HepG2 (cell line): ENCODE results near the gene SLC22A23. TPM values are rescaled to one million over a fixed set of nuclear protein-coding genes. Genes with fewer than 3 reads are reported as not detected.

Source experiments
- ATAC-seq: fragments of 200-7000 bp; cut with Tn5 transposase; 3 replicates; pipeline ENCODE4 v1.9.1; 2020; ENCODE audit warnings: mild to moderate bottlenecking, moderate library complexity
- BruUV-seq: library from RNA; stranded (reverse); fragments of 400-500 nt; replicated peaks from 2 replicates; lab custom pipeline; 2021; lab: Mats Ljungman, UMichigan
- CTCF ChIA-PET: fragments of 300-600 bp; formaldehyde crosslinking; extraction: SDS; loops from one replicate; lab custom pipeline; 2021; ENCODE audit warnings: low total read pairs, inconsistent platforms, low intra/inter-chr PET ratio; lab: Yijun Ruan, JAX
- POLR2A ChIA-PET: fragments of 350-600 bp; sonication (Branson Sonifier 250); formaldehyde crosslinking; loops from one replicate; lab custom pipeline; 2020; ENCODE audit warnings: antibody characterized with exemption, inconsistent platforms; lab: Yijun Ruan, JAX
- DNase-seq: peaks from one replicate; pipeline ENCODE4 v3.0.0-alpha.2; 2015; ENCODE audit warnings: low spot score
- FAIRE-seq: peaks from 3 replicates; lab custom pipeline; 2011; peaks lifted over from hg19 to GRCh38; lab: Jason Lieb, UNC
- H2AFZ ChIP-seq: one replicate; pipeline ENCODE4 v1.6.1; 2011; ENCODE audit warnings: low read length, inconsistent platforms
- H3K27ac ChIP-seq: fragments of 300-600 bp; 3 replicates; pipeline ENCODE4 v1.8.0; 2011; ENCODE audit warnings: mixed run types, mild to moderate bottlenecking, mixed read lengths, low read length, inconsistent platforms; ENCODE audit not compliant: insufficient read depth; ENCODE audit errors: extremely low read length
- H3K27me3 ChIP-seq, 2 experiments: fragments of 200-600 bp in 1 of 2; 2 replicates in 1 of 2; 3 replicates in 1 of 2; pipeline versions ENCODE4 v1.6.0 to v1.8.0; 2011; ENCODE audit warnings: low read length in 2 of 2, mild to moderate bottlenecking in 2 of 2, moderate library complexity in 2 of 2, inconsistent platforms in 1 of 2; ENCODE audit not compliant: insufficient read depth in 2 of 2, control insufficient read depth in 1 of 2
- H3K36me3 ChIP-seq, 2 experiments: fragments of 200-600 bp in 1 of 2; replicated peaks in 1 of 2; 2 replicates in 1 of 2; 3 replicates in 1 of 2; pipeline versions ENCODE4 v1.5.1 to v1.8.0; 2011; ENCODE audit warnings: low read length in 2 of 2, inconsistent platforms in 1 of 2; ENCODE audit not compliant: insufficient read depth in 2 of 2, control insufficient read depth in 1 of 2
- H3K4me1 ChIP-seq: 2 replicates; pipeline ENCODE4 v1.5.1; 2012; ENCODE audit warnings: low read length, inconsistent platforms; ENCODE audit not compliant: insufficient read depth
- H3K4me2 ChIP-seq: 2 replicates; pipeline ENCODE4 v1.6.0; 2011; ENCODE audit warnings: low read depth, low read length, inconsistent platforms
- H3K4me3 ChIP-seq, 3 experiments: fragments of 200-600 bp in 1 of 3; sonication (generic), shearing (Covaris generic) in 1 of 3; replicated peaks in 1 of 3; 2 replicates each; pipeline ENCODE4 v1.5.1; 2011 to 2016; ENCODE audit warnings: low read length in 3 of 3, inconsistent platforms in 2 of 3, low read depth in 2 of 3, mild to moderate bottlenecking in 2 of 3, control low read depth in 1 of 3, mixed read lengths in 1 of 3; ENCODE audit not compliant: insufficient read depth in 1 of 3
- H3K79me2 ChIP-seq: one replicate; pipeline ENCODE4 v1.6.1; 2011; ENCODE audit warnings: low read length, inconsistent platforms; ENCODE audit not compliant: insufficient read depth
- H3K9ac ChIP-seq: 2 replicates; pipeline ENCODE4 v1.6.0; 2011; ENCODE audit warnings: mild to moderate bottlenecking, low read depth, low read length, inconsistent platforms; ENCODE audit not compliant: insufficient read depth
- H3K9me3 ChIP-seq: 2 replicates; pipeline ENCODE4 v1.5.1; 2012; ENCODE audit warnings: mild to moderate bottlenecking, low read length
- H4K20me1 ChIP-seq: 2 replicates; pipeline ENCODE4 v1.6.0; 2011; ENCODE audit warnings: inconsistent platforms, mild to moderate bottlenecking, low read length, moderate library complexity; ENCODE audit not compliant: insufficient read depth
- AKAP8 ChIP-seq: sonication (generic); formaldehyde crosslinking; IDR thresholded peaks from 2 replicates; pipeline ENCODE4 v1.5.1; 2020; ENCODE audit warnings: mild to moderate bottlenecking, missing genetic modification reagents
- ARNTL ChIP-seq: sonication (generic); formaldehyde crosslinking; IDR thresholded peaks from 2 replicates; pipeline ENCODE4 v1.4.0; 2020; ENCODE audit warnings: mild to moderate bottlenecking, missing genetic modification reagents
- CEBPB ChIP-seq: IDR thresholded peaks from 2 replicates; pipeline ENCODE4 v1.6.1; 2011; ENCODE audit warnings: low read depth, low read length, improper control_type of control experiment, borderline replicate concordance
- E2F5 ChIP-seq: sonication (generic); formaldehyde crosslinking; conservative IDR thresholded peaks from 2 replicates; pipeline ENCODE4 v1.4.0; 2020; ENCODE audit warnings: missing genetic modification reagents
- EZH2 ChIP-seq: conservative IDR thresholded peaks from 2 replicates; pipeline ENCODE4 v1.6.1; 2012; ENCODE audit warnings: mild to moderate bottlenecking, low read depth, low read length, moderate library complexity
- GFI1 ChIP-seq: sonication (generic); formaldehyde crosslinking; IDR thresholded peaks from 2 replicates; pipeline ENCODE4 v1.5.0; 2020; ENCODE audit warnings: missing genetic modification reagents, mild to moderate bottlenecking, borderline replicate concordance
- HDAC2 ChIP-seq: sonication (generic); formaldehyde crosslinking; IDR thresholded peaks from 2 replicates; pipeline ENCODE4 v1.4.0; 2020; ENCODE audit warnings: missing genetic modification reagents
- HOXA9 ChIP-seq: sonication (generic); formaldehyde crosslinking; IDR thresholded peaks from 2 replicates; pipeline ENCODE4 v1.8.1; 2022; ENCODE audit warnings: missing genetic modification reagents, mild to moderate bottlenecking, moderate library complexity, borderline replicate concordance
- KLF15 ChIP-seq: sonication (generic); formaldehyde crosslinking; IDR thresholded peaks from 2 replicates; pipeline ENCODE4 v1.8.1; 2023; ENCODE audit warnings: borderline replicate concordance, mild to moderate bottlenecking, inconsistent platforms, missing genetic modification reagents, mixed read lengths
- NFE2 ChIP-seq: sonication (generic); formaldehyde crosslinking; IDR thresholded peaks from 2 replicates; pipeline ENCODE4 v1.4.0; 2020; ENCODE audit warnings: missing genetic modification reagents
- SRF ChIP-seq: IDR thresholded peaks from 2 replicates; pipeline ENCODE4 v1.6.1; 2011; ENCODE audit warnings: mild to moderate bottlenecking, low read depth, low read length, moderate library complexity
- ZNF121 ChIP-seq: sonication (generic); formaldehyde crosslinking; IDR thresholded peaks from 2 replicates; pipeline ENCODE4 v1.5.0; 2020; ENCODE audit warnings: mild to moderate bottlenecking, missing genetic modification reagents
- ZNF563 ChIP-seq: sonication (generic); formaldehyde crosslinking; IDR thresholded peaks from 2 replicates; pipeline ENCODE4 v1.8.0; 2022; ENCODE audit warnings: mild to moderate bottlenecking, moderate library complexity, missing genetic modification reagents
- WGBS: methylation state at CpG from one replicate; pipeline ENCODE4 v1.1.6; 2017; ENCODE audit warnings: low lambda C conversion rate; 5-methylcytosine and 5-hydroxymethylcytosine counted together
- in situ Hi-C: cut with HindIII; loops from 2 replicates; pipeline ENCODE4 v1.10.0; 2017; ENCODE audit warnings: low pct_unique_long_range_greater_than_20kb; ENCODE audit not compliant: extremely low pct_ligation_motif_present
- intact Hi-C: fragments of 100-400 bp; cut with micrococcal nuclease; formaldehyde crosslinking; loops from one replicate; pipeline ENCODE4 v1.10.0; 2022; ENCODE audit not compliant: unreplicated experiment
- polyA plus RNA-seq, 8 experiments: library from polyadenylated mRNA; depleted of rRNA in 3 of 8; stranded (reverse) in 7 of 8; unstranded in 1 of 8; fragments of >200 nt; fragmentation: Illumina TruSeq in 4 of 8; extraction: Trizol in 4 of 8; gene quantifications; 2 replicates each; pipeline versions ENCODE4 v1.2.1 to v1.2.3, GENCODE V29; 2011 to 2016; ENCODE audit warnings: low read depth in 4 of 8, missing spikeins in 1 of 8, mixed read lengths in 1 of 8; ENCODE audit not compliant: insufficient read depth in 1 of 8
- total RNA-seq, 5 experiments: library from RNA; depleted of rRNA; stranded (reverse); fragments of >200 nt; fragmentation: Illumina TruSeq; extraction: Trizol; gene quantifications; 2 replicates each; pipeline ENCODE4 v1.2.3, GENCODE V29; 2016; ENCODE audit warnings: low read depth in 1 of 5
- TF ChIP-seq, protein P1 (sequence below): sonication (generic); formaldehyde crosslinking; IDR thresholded peaks from 2 replicates; pipeline ENCODE4 v1.5.0; 2020; ENCODE audit warnings: mild to moderate bottlenecking, missing genetic modification reagents
- TF ChIP-seq, protein P2 (sequence below): sonication (generic); formaldehyde crosslinking; IDR thresholded peaks from 2 replicates; pipeline ENCODE4 v1.4.0; 2020; ENCODE audit warnings: missing genetic modification reagents
- TF ChIP-seq, protein P3 (sequence below): sonication (generic); formaldehyde crosslinking; IDR thresholded peaks from 2 replicates; pipeline ENCODE4 v1.4.0; 2020; ENCODE audit warnings: missing genetic modification reagents

Gene SLC22A23
- total and polyA plus RNA-seq, 2 of the 13 experiments (the other 11 are each of a cell fraction or from before 2014, with no cell fraction given) = 11.8 to 17.5 TPM

DNA sequence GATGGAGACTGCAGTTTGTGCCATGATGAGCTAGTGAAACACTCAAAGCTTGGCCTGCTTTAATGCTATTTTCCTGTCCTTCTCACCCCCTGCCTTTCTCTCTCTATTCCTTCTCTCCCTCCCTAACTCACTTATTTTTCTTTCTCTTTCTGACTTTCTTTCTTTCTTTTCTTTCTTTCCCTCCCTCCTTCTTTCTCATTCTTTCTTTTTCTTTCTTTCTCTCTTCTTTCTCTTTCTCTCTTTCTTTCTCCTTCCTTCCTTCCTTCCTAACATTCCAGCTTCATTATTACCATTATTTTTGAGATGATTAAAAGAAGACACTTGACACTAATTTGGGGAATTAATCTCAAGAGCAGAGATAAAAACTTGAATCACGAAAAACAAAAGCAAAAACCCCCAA lies 39.5 kb upstream of the SLC22A23 start:
- TF ChIP-seq, protein P1, sequence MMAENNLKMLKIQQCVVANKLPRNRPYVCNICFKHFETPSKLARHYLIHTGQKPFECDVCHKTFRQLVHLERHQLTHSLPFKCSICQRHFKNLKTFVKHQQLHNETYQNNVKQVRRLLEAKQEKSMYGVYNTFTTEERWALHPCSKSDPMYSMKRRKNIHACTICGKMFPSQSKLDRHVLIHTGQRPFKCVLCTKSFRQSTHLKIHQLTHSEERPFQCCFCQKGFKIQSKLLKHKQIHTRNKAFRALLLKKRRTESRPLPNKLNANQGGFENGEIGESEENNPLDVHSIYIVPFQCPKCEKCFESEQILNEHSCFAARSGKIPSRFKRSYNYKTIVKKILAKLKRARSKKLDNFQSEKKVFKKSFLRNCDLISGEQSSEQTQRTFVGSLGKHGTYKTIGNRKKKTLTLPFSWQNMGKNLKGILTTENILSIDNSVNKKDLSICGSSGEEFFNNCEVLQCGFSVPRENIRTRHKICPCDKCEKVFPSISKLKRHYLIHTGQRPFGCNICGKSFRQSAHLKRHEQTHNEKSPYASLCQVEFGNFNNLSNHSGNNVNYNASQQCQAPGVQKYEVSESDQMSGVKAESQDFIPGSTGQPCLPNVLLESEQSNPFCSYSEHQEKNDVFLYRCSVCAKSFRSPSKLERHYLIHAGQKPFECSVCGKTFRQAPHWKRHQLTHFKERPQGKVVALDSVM (CRISPR knock-in tag) = no peak
- TF ChIP-seq KLF15 (CRISPR knock-in tag) (no peak), E2F5 (no peak), NFE2 (CRISPR knock-in tag) (no peak), ZNF121 (no peak), HDAC2 (CRISPR knock-in tag) (no peak), ZNF563 (CRISPR knock-in tag) (no peak), ARNTL (CRISPR knock-in tag) (no peak), CEBPB (no peak), HOXA9 (CRISPR knock-in tag) (no peak), SRF (no peak), AKAP8 (CRISPR knock-in tag) (no peak), EZH2 (no peak), GFI1 (no peak)
- TF ChIP-seq, protein P2, sequence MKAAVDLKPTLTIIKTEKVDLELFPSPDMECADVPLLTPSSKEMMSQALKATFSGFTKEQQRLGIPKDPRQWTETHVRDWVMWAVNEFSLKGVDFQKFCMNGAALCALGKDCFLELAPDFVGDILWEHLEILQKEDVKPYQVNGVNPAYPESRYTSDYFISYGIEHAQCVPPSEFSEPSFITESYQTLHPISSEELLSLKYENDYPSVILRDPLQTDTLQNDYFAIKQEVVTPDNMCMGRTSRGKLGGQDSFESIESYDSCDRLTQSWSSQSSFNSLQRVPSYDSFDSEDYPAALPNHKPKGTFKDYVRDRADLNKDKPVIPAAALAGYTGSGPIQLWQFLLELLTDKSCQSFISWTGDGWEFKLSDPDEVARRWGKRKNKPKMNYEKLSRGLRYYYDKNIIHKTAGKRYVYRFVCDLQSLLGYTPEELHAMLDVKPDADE (CRISPR knock-in tag) = no peak
- TF ChIP-seq, protein P3, sequence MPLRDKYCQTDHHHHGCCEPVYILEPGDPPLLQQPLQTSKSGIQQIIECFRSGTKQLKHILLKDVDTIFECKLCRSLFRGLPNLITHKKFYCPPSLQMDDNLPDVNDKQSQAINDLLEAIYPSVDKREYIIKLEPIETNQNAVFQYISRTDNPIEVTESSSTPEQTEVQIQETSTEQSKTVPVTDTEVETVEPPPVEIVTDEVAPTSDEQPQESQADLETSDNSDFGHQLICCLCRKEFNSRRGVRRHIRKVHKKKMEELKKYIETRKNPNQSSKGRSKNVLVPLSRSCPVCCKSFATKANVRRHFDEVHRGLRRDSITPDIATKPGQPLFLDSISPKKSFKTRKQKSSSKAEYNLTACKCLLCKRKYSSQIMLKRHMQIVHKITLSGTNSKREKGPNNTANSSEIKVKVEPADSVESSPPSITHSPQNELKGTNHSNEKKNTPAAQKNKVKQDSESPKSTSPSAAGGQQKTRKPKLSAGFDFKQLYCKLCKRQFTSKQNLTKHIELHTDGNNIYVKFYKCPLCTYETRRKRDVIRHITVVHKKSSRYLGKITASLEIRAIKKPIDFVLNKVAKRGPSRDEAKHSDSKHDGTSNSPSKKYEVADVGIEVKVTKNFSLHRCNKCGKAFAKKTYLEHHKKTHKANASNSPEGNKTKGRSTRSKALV (CRISPR knock-in tag) = no peak
- CTCF ChIA-PET = no interaction called here

More for the DNA sequence above, 39.5 kb upstream of the SLC22A23 start:
- ATAC-seq = no peak
- DNase-seq = no peak
- in situ Hi-C loops = no loop called here
- POLR2A ChIA-PET = no interaction called here
- FAIRE-seq = no peak
- Histone ChIP-seq H3K27ac (no peak overlapping the region), H3K27me3 (peaks cover 0 to 15% of the 10 kb centered on the region in 2 experiments; a peak in 3 of 5 replicates), H3K9ac (no peak overlapping the region), H3K4me1 (peaks cover 33% of the 10 kb centered on the region), H3K4me3 (no peak overlapping the region), H3K4me2 (no peak overlapping the region), H3K79me2 (no peaks in the 10 kb centered on the region), H3K9me3 (no peaks in the 10 kb centered on the region), H4K20me1 (no peaks in the 10 kb centered on the region), H2AFZ (no peak overlapping the region), H3K36me3 (no peaks in the 10 kb centered on the region)
- no TSS peak for BruUV-seq
- intact Hi-C loops = no loop called here
- 48% methylated on average over 1 of the region's 1 CpG for WGBS
